ENCODE results near the gene CCDC167. TPM values are rescaled to one million over a fixed set of nuclear protein-coding genes. Genes with fewer than 3 reads are reported as not detected.

CCDC167 gene
- total RNA-seq, 1 donor from 2014 or later, result 73.1 TPM

DNA sequence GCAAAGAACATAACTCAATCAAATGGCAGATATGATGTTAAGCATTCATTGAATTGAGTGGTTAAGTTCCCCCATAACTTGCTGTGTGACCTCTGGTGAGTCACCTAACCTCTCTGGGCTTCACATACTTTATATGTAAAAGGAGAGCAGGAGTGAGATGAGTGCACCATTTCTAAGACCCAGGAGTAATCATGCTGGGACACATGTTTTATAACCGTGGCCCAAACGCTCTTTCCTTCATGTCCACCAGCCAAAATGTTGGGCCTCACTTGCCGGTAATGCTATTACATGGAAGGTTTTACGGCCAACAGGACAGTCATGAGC, 40.3 kb upstream of the CCDC167 start:
- Mint-ChIP-seq H3K27me3 (ENCODE audit: low read depth) (peaks cover 49% of the 10 kb centered on the region), H3K36me3 (ENCODE audit: low read depth) (no peaks in the 10 kb centered on the region), H3K4me3 (no peak overlapping the region), H3K4me1 (peaks cover 9% of the 10 kb centered on the region), H3K27ac (ENCODE audit: unreplicated experiment) (no peak overlapping the region), H3K9me3 (no peaks in the 10 kb centered on the region)
- DNase-seq (ENCODE audit: low read depth, low spot score), result no peak
- TF ChIP-seq, protein P1, sequence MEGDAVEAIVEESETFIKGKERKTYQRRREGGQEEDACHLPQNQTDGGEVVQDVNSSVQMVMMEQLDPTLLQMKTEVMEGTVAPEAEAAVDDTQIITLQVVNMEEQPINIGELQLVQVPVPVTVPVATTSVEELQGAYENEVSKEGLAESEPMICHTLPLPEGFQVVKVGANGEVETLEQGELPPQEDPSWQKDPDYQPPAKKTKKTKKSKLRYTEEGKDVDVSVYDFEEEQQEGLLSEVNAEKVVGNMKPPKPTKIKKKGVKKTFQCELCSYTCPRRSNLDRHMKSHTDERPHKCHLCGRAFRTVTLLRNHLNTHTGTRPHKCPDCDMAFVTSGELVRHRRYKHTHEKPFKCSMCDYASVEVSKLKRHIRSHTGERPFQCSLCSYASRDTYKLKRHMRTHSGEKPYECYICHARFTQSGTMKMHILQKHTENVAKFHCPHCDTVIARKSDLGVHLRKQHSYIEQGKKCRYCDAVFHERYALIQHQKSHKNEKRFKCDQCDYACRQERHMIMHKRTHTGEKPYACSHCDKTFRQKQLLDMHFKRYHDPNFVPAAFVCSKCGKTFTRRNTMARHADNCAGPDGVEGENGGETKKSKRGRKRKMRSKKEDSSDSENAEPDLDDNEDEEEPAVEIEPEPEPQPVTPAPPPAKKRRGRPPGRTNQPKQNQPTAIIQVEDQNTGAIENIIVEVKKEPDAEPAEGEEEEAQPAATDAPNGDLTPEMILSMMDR (conservative IDR thresholded peaks at IDR 0.05), result no peak

DNA sequence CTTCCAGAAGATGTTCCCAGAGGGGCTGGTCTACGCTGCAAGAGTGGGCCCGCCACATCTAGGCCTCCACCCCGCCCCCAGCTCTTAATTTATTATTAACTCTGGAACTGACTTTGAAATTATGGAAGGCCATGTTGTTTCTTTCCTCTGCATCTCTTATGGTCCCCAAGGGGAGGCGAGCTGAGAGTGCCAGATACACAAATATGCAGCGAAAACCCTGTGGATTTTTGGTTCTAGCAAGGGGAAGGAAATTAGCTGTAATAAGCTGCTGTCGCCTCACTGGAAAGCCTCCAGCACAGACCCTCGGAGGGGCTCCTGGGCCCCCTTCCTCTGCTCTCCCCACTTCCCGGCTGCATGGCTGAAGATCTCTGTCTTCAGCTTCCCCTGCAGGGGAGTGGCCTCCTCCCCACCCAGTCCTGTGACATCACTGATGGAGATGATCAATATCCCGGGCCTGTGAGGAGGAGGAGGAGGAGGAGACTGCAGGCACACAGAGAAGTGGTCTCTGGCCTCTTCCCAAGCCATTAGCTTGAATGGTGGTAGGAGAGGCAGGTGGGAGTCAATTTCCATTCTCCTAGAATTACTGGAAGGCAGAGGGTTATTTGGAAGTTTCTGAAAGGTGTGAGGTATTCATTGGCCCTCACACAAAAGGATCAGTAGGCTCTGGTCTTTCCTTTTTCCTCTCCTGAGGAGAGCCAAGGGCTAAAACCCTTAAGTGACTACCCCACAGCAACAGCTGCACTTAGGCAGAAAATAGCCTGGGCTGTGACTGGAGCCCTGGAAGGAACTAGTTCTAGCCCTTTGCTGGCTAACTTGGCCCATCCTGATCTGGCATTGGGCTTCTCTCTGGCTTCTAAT, 39.7 kb upstream of the CCDC167 start:
- Mint-ChIP-seq H3K36me3 (ENCODE audit: low read depth) (no peaks in the 10 kb centered on the region), H3K4me1 (peaks cover 9% of the 10 kb centered on the region), H3K27ac (ENCODE audit: unreplicated experiment) (no peak overlapping the region), H3K9me3 (no peaks in the 10 kb centered on the region), H3K4me3 (no peak overlapping the region), H3K27me3 (ENCODE audit: low read depth) (peaks cover 55% of the 10 kb centered on the region)
- TF ChIP-seq, protein P1 (conservative IDR thresholded peaks at IDR 0.05), result no peak
- DNase-seq (ENCODE audit: low read depth, low spot score), result no peak

- Mint-ChIP-seq H3K27me3 (ENCODE audit: low read depth) (peaks cover 68% of the 10 kb centered on the region), H3K9me3 (no peaks in the 10 kb centered on the region), H3K4me1 (peaks cover 14% of the 10 kb centered on the region), H3K4me3 (no peak overlapping the region), H3K27ac (ENCODE audit: unreplicated experiment) (no peak overlapping the region), H3K36me3 (ENCODE audit: low read depth) (no peaks in the 10 kb centered on the region)
- DNase-seq (ENCODE audit: low read depth, low spot score), result no peak
- TF ChIP-seq, protein P1 (conservative IDR thresholded peaks at IDR 0.05), result peak; percentile 34
These were observed 38.4 kb upstream of the CCDC167 start for GRCh38 chr6:37538107-37538506.

- Mint-ChIP-seq H3K9me3 (no peaks in the 10 kb centered on the region), H3K4me3 (no peak overlapping the region), H3K27me3 (ENCODE audit: low read depth) (peaks cover 74% of the 10 kb centered on the region), H3K4me1 (peaks cover 14% of the 10 kb centered on the region), H3K36me3 (ENCODE audit: low read depth) (no peaks in the 10 kb centered on the region), H3K27ac (ENCODE audit: unreplicated experiment) (no peak overlapping the region)
- DNase-seq (ENCODE audit: low read depth, low spot score), result no peak
- TF ChIP-seq, protein P1 (conservative IDR thresholded peaks at IDR 0.05), result no peak
These were observed 37.9 kb upstream of the CCDC167 start for GRCh38 chr6:37537548-37537947.

DNA sequence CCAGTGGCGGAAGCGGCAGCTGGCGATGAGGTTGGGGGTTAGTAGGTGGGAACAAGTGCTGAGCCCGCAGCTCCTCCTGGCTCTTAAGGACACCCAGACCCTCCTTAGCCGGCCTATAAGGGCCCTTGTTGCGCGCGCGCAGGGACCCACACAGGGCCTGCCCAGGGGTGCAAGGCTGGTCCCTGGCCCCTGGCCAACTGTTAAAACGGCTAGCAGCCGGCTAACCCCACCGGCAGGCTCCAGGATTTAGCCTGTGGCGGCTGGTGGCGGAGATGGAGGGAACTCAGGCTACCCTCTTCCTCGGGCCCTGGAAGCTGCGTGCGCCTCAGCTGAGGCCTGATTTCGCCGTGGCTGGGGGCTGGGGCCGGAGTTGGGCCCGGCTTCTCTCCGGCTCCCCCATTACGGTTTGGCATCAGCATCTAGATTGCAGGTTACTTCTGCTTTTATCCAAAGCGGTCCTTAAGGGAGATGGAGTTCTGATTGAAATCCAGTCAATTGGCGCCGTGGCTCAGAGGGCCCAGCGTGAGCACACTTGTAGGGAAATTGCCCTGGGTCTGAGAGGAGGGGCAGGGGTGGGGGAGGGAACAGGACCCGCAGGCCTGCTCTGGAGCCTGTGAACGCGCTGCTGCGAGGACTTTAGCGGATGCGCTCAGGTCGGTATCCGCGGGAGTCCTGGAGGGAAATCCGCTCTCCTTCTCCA, 36.9 kb upstream of the CCDC167 start:
- Mint-ChIP-seq H3K27ac (ENCODE audit: unreplicated experiment) (no peak overlapping the region), H3K4me1 (peaks cover 14% of the 10 kb centered on the region), H3K9me3 (no peaks in the 10 kb centered on the region), H3K4me3 (no peak overlapping the region), H3K27me3 (ENCODE audit: low read depth) (peaks cover 83% of the 10 kb centered on the region), H3K36me3 (ENCODE audit: low read depth) (no peaks in the 10 kb centered on the region)
- no peak for DNase-seq (ENCODE audit: low read depth, low spot score)
- TF ChIP-seq, protein P1 (conservative IDR thresholded peaks at IDR 0.05), result no peak
